Kidney (tissue), 14 donors: ENCODE data around the gene DUS2. TPM values are rescaled to one million over a fixed set of nuclear protein-coding genes. Genes with fewer than 3 reads are reported as not detected.

Experiments
- DNase-seq, 5 donors: peaks; one replicate each; pipeline ENCODE4 v3.0.0-alpha.2; 2013 to 2020
- FAIRE-seq: peaks from 2 replicates; lab custom pipeline; 2012; peaks lifted over from hg19 to GRCh38; lab: Jason Lieb, UNC
- H3K27ac ChIP-seq, 2 donors: one replicate each; pipeline ENCODE4 v1.7.0; 2013; ENCODE audit warnings: low read depth in 2 of 2, low read length in 2 of 2, inconsistent platforms in 1 of 2
- H3K27me3 ChIP-seq: one replicate; pipeline ENCODE4 v1.7.1; 2013; ENCODE audit warnings: low read length, inconsistent platforms; ENCODE audit not compliant: control insufficient read depth, insufficient read depth
- H3K36me3 ChIP-seq, 3 donors: one replicate each; pipeline versions ENCODE4 v1.7.0 to v1.7.1; 2013; ENCODE audit warnings: low read length in 3 of 3, control low read depth in 1 of 3, inconsistent platforms in 1 of 3; ENCODE audit not compliant: insufficient read depth in 3 of 3, control insufficient read depth in 2 of 3
- H3K4me1 ChIP-seq, 3 donors: one replicate each; pipeline versions ENCODE4 v1.7.0 to v1.7.1; 2013; ENCODE audit warnings: low read length in 3 of 3, inconsistent platforms in 1 of 3, low read depth in 1 of 3; ENCODE audit not compliant: control insufficient read depth in 2 of 3, insufficient read depth in 2 of 3
- H3K4me3 ChIP-seq, 3 donors: one replicate each; pipeline versions ENCODE4 v1.7.0 to v1.8.1; 2013; ENCODE audit warnings: low read length in 3 of 3, control low read depth in 1 of 3, inconsistent platforms in 1 of 3
- H3K9ac ChIP-seq, 3 donors: one replicate each; pipeline versions ENCODE4 v1.7.0 to v1.7.1; 2013; ENCODE audit warnings: low read length in 3 of 3, control low read depth in 1 of 3, inconsistent platforms in 1 of 3
- H3K9me3 ChIP-seq, 3 donors: one replicate each; pipeline versions ENCODE4 v1.7.0 to v1.7.1; 2013; ENCODE audit warnings: low read length in 3 of 3, control low read depth in 1 of 3, inconsistent platforms in 1 of 3; ENCODE audit not compliant: control insufficient read depth in 2 of 3, insufficient read depth in 1 of 3
- CTCF ChIP-seq: IDR thresholded peaks from 3 replicates; pipeline ENCODE4 v1.5.1; 2012; ENCODE audit warnings: mild to moderate bottlenecking, moderate library complexity, borderline replicate concordance; ENCODE audit not compliant: insufficient read depth; ENCODE audit errors: extremely low read depth
- intact Hi-C: fragments of 100-400 bp; cut with DNase I; formaldehyde crosslinking; loops from one replicate; pipeline ENCODE4 v1.11.1; 2022
- polyA plus RNA-seq: library from polyadenylated mRNA; stranded (reverse); fragments of 350-450 nt; fragmentation: Illumina TruSeq; extraction: RNeasy Lipid Tissue Mini Kit (QIAGEN cat#74804); gene quantifications from one replicate; pipeline ENCODE4 v1.2.3, GENCODE V29; 2014; ENCODE audit warnings: low read depth, low replicate concordance; ENCODE audit not compliant: insufficient read depth
- total RNA-seq: library from RNA; stranded (reverse); fragmentation: NEBNext Ultra II Directional; extraction: Animal tissue kit (Norgen Biotek cat#: 25700); gene quantifications from one replicate; pipeline ENCODE4 v1.2.1, GENCODE V29; 2021
- donor health status: control.
- donor health status: control.
- donor health status: control.
- donor health status: control.
- donor health status: control.
- donor health status: DM: yes; HTN: yes; CAD: no.
- donor health status: Normal renal cell carcinoma (clear cell type).

Gene DUS2
- total and polyA plus RNA-seq, 2 donors from 2014 or later: 12.1 to 12.5 TPM

DNA sequence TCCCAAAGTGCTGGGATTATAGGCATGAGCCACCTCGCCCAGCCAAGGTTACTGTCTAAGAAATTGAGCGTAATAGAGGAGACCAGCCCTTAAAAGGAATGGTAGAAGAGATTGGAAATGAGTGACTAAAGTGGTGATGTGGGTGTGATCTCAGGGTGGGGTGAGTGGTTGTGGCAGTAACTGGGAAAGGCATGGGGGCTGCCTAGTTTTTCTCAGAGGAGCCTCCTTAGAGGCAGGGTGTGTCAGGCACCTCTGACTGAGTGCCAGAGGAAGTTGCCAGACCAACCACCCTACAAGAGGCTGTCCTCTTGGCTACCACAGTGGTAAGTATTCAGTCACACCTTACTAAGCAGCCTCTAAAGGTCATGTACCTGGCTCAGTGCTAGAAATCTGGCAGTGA lies 8.9 kb downstream of the DUS2 start:
- intact Hi-C loops: no loop called here
- DNase-seq: no peak
- TF ChIP-seq CTCF: no peak
- no peak for FAIRE-seq
- no peaks in the 10 kb centered on the region for H3K27me3 ChIP-seq
- no peaks in the 10 kb centered on the region for H3K9me3 ChIP-seq
- H3K9ac ChIP-seq: no peak overlapping the region
- no peaks in the 10 kb centered on the region for H3K4me1 ChIP-seq
- no peaks in the 10 kb centered on the region for H3K36me3 ChIP-seq
- H3K4me3 ChIP-seq: no peak overlapping the region
- H3K27ac ChIP-seq: no peak overlapping the region

DNA sequence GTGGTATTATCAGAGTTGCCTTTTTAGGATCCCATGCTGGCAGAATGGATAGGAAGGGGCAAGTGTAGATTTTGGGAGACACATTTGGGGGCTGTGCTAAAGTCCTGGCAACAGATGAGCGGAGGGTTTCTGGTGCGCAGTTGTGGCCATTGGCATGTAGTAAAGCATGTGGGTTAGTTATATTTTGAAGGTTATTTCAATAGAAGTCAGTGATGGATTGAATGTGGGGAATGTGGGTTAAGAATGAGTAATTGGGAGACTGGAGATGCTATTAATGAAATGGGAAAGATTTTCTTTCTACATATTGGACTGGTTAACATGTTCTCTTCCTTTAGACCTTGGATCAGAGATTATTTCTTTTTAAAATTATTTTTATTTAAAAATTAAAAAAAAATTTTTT lies 10.0 kb downstream of the DUS2 start:
- no peak for DNase-seq
- no peak for TF ChIP-seq CTCF
- H3K9me3 ChIP-seq: no peaks in the 10 kb centered on the region
- H3K27me3 ChIP-seq: no peaks in the 10 kb centered on the region
- FAIRE-seq: no peak
- intact Hi-C loops: no loop called here
- H3K36me3 ChIP-seq: peaks cover 0 to 2% (median 0%) of the 10 kb centered on the region in 3 donors
- H3K4me3 ChIP-seq: no peak overlapping the region
- no peak overlapping the region for H3K9ac ChIP-seq
- no peaks in the 10 kb centered on the region for H3K4me1 ChIP-seq
- H3K27ac ChIP-seq: no peak overlapping the region

DNA sequence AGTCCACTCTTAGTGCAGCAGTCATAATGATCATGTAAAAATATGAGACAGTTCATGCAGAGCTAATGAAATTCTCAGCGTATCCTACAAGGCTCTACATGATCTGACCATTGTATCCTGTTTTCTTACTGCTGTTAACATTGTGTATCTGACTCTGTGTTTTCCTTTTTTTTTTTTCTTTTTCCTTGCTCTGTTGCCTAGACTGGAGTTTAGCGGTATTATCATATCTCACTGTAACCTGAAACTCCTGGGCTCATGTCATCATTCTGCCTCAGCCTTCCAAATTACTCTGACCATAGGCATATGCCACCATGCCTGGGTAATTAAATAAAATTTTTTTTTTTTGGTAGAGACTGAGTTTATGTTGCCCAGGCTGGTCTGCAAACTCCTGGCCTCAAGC lies 12.1 kb downstream of the DUS2 start:
- DNase-seq: no peak
- H3K27me3 ChIP-seq: no peaks in the 10 kb centered on the region
- H3K4me1 ChIP-seq: no peaks in the 10 kb centered on the region
- H3K9me3 ChIP-seq: no peaks in the 10 kb centered on the region
- H3K27ac ChIP-seq: no peak overlapping the region
- H3K9ac ChIP-seq: no peak overlapping the region
- FAIRE-seq: no peak
- no peak overlapping the region for H3K4me3 ChIP-seq
- intact Hi-C loops: no loop called here
- TF ChIP-seq CTCF: no peak
- peaks cover 0 to 3% (median 0%) of the 10 kb centered on the region in 3 donors for H3K36me3 ChIP-seq
